ENCODE data around the gene ETFDH. TPM values are rescaled to one million over a fixed set of nuclear protein-coding genes. Genes with fewer than 3 reads are reported as not detected.
"Not testable (repeated sequence)": the region's sequence is repeated elsewhere in the genome, so short reads cannot be mapped to it uniquely, and the experiment has no call there.

ETFDH gene
- total RNA-seq, 1 donor from 2014 or later, result 11.5 TPM

GRCh38 chr4:158729716-158730559 lies 57.8 kb downstream of the ETFDH start:
- Mint-ChIP-seq H3K4me1 (ENCODE audit: low read depth, unreplicated experiment) (peaks cover 3% of the 10 kb centered on the region), H3K9me3 (ENCODE audit: unreplicated experiment) (no peaks in the 10 kb centered on the region), H3K27ac (ENCODE audit: unreplicated experiment) (no peak overlapping the region), H3K4me3 (ENCODE audit: unreplicated experiment) (no peak overlapping the region), H3K27me3 (ENCODE audit: unreplicated experiment) (no peaks in the 10 kb centered on the region), H3K36me3 (ENCODE audit: unreplicated experiment) (no peaks in the 10 kb centered on the region)
- DNase-seq, result peak; percentile 57
- TF ChIP-seq CTCF (IDR thresholded peaks at IDR 0.05; ENCODE audit: partially characterized antibody, unreplicated experiment), result peak; percentile 43

- Mint-ChIP-seq H3K9me3 (ENCODE audit: unreplicated experiment) (no peaks in the 10 kb centered on the region), H3K36me3 (ENCODE audit: unreplicated experiment) (no peaks in the 10 kb centered on the region), H3K4me1 (ENCODE audit: low read depth, unreplicated experiment) (no peaks in the 10 kb centered on the region), H3K27me3 (ENCODE audit: unreplicated experiment) (no peaks in the 10 kb centered on the region), H3K4me3 (ENCODE audit: unreplicated experiment) (no peak overlapping the region), H3K27ac (ENCODE audit: unreplicated experiment) (no peak overlapping the region)
- DNase-seq, result no peak
- no peak for TF ChIP-seq CTCF (IDR thresholded peaks at IDR 0.05; ENCODE audit: partially characterized antibody, unreplicated experiment)
Observed at GRCh38 chr4:158738866-158739265, 66.8 kb downstream of the ETFDH start.

GRCh38 chr4:158739600-158739999 lies 67.5 kb downstream of the ETFDH start:
- no peak for TF ChIP-seq CTCF (IDR thresholded peaks at IDR 0.05; ENCODE audit: partially characterized antibody, unreplicated experiment)
- no peak for DNase-seq
- Mint-ChIP-seq H3K36me3 (ENCODE audit: unreplicated experiment) (no peaks in the 10 kb centered on the region), H3K4me1 (ENCODE audit: low read depth, unreplicated experiment) (no peaks in the 10 kb centered on the region), H3K27me3 (ENCODE audit: unreplicated experiment) (no peaks in the 10 kb centered on the region), H3K9me3 (ENCODE audit: unreplicated experiment) (no peaks in the 10 kb centered on the region), H3K4me3 (ENCODE audit: unreplicated experiment) (no peak overlapping the region), H3K27ac (ENCODE audit: unreplicated experiment) (no peak overlapping the region)

GRCh38 chr4:158741326-158742021 lies 69.4 kb downstream of the ETFDH start:
- TF ChIP-seq CTCF (IDR thresholded peaks at IDR 0.05; ENCODE audit: partially characterized antibody, unreplicated experiment), result no peak
- no peak overlapping the region for H3K4me3 Mint-ChIP-seq (ENCODE audit: unreplicated experiment)
- peaks cover 6% of the 10 kb centered on the region for H3K36me3 Mint-ChIP-seq (ENCODE audit: unreplicated experiment)
- no peaks in the 10 kb centered on the region for H3K27me3 Mint-ChIP-seq (ENCODE audit: unreplicated experiment)
- no peaks in the 10 kb centered on the region for H3K4me1 Mint-ChIP-seq (ENCODE audit: low read depth, unreplicated experiment)
- no peak overlapping the region for H3K27ac Mint-ChIP-seq (ENCODE audit: unreplicated experiment)
- DNase-seq, result no peak
- H3K9me3 Mint-ChIP-seq (ENCODE audit: unreplicated experiment), result peaks cover 3% of the 10 kb centered on the region

- not testable (repeated sequence) for H3K9me3 Mint-ChIP-seq (ENCODE audit: unreplicated experiment); H3K4me3 Mint-ChIP-seq (ENCODE audit: unreplicated experiment); H3K4me1 Mint-ChIP-seq (ENCODE audit: low read depth, unreplicated experiment); DNase-seq; H3K27me3 Mint-ChIP-seq (ENCODE audit: unreplicated experiment); H3K27ac Mint-ChIP-seq (ENCODE audit: unreplicated experiment); H3K36me3 Mint-ChIP-seq (ENCODE audit: unreplicated experiment)
Observed at GRCh38 chr4:158746537-158746936, 74.4 kb downstream of the ETFDH start.
